ENCODE results near the gene CACNG4.

The CACNG4 gene

DNA sequence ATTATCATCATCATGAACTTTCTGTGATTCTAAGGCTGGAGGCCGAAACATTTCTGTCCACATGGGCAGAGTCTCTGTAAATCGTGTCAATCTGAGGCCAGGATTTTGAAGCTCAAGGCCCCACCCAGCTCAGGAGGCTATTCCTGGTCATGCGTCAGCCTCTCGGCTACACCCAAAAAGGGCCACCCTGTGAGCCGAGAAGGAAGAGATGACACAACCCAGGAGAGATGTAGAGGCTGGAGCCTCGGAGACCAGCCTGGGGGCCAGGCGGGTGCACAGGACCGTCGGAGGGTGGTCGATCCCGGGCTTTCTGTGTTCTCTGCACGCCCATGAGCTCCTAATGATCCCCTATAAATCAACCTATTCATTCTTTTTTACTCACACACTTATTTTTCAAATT is 78.8 kb downstream of the CACNG4 start:
- no peak for DNase-seq (ENCODE audit: low read depth)

DNA sequence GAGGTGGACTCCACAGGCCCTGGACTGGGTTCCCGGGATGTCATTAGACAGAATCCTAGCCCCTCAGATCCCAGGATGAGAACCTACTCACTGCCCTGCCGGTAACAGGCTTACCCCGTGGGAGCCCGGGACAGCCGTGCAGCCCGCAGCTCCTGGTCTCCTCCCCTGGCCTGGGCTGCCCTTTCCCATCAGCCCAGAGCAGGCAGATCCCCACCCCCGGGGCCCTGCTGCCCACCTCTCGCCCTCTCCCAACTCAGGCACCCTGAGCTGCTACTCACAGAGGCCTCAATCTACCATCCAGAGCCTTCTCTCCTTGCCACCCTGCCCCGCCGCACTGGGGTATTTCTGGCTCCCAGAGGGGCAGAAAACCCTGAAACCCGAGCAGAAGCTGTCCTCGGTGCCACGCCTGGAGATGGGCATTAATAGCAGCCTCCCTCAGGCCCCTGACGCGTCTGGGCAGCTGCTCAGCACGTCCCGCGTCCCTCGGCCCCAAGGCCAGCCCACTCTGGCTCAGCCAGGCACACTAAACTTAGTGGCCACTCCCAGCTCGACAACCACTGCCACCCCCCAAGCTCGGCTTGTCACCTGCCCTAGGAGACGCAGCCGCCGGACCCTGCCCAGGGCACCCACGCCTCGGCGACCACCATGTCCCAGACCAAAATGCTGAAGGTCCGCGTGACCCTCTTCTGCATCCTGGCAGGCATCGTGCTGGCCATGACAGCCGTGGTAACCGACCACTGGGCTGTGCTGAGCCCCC is 79.7 kb downstream of the CACNG4 start, which contains the start of gene CACNG1:
CACNG1 (plus strand) TSS at position 539 of the 757 bp plus-strand sequence; CDS start at position 646, 107 bp downstream.
- no peak for DNase-seq (ENCODE audit: low read depth)

DNA sequence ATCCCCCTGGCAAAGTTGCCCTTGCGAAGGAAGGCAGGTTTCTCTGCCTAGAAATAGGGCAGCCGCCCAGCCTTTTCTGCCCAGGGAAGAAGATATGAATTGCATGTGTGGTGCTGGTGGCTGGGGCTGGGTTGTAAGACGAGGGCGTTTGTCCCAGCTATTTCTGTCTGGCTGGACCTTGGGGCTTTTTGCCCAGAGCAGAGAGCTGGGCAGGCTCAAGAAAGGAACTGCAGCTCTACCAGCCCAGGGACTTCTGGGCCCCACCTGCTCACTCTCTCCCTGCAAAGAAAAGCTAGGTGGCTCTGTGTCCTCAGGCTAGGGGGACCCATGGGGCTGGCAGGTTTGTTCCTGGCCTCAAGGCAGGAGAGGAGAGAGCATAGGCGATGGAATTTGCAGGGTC is 80.4 kb downstream of the CACNG4 start:
- DNase-seq (ENCODE audit: low read depth) = no peak

DNA sequence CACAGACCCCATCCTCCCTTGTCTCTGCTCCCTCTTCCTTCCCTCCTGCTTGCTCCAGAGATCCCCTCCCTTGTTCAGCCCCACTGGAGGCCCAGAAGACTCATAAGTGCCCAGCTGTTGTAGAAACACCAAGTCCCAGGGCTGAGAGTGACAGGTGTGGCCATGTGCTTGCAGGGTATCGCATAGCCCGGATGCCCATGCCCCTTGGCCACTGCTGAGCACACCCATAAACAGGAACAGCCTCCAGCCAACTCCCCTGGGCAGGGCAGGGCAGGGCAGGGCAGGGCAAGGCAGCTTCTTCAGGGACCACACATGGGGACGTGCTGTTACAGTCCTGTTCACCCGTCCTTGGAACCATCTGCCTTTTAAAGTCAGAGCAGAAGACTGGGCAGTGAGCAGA is 81.9 kb downstream of the CACNG4 start:
- no peak for DNase-seq (ENCODE audit: low read depth)

DNA sequence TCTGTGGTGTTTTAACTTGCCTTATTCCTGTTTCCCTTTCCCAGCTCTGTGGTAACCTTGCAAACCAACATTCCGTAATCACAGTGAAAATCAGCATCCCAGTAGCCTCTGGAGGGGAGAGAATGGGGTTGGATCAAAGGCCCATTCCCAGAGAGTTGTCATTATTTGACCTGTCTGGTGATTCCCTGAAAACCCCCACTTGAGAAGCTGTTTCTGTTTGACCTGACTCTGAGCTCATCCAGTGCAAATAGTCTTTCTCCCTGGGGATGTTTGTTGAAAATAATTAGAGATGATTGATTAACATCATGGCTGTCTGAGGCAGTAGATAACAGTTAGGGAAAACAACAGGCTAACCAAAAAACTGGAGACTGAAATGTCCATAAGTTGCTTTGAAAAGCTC is 82.9 kb downstream of the CACNG4 start:
- no peak for DNase-seq (ENCODE audit: low read depth)

DNA sequence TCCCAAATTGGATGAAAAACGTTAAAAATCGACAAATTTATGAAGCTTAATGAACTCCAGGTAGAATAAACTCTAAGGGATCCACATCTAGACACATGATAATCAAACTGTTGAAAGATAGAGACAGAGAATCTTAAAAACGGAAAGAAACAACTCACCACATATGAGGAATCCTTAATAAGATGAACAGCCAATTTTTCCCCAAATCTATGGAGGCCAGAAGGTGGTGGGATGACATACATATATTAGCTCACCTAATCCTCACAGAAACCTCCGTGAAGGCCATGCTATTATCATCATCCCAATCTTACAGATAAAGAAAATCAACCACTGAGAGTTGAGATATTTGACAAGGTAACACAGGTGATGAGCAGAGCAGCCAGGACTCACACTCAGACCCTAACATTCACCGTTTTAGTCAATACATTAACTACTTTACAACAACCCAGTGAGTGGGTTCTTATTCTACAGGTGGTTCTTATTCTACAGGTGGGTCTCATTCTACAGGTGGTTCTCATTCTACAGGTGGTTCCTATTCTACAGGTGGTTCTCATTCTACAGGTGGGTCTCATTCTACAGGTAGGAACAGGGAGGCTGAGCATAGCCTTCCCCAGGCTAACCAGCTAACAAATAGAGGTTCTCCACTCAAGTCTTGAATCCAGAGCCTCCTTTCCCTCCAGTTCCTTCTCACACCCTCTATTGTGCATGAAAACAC is 84.7 kb downstream of the CACNG4 start:
- no peak for DNase-seq (ENCODE audit: low read depth)

DNA sequence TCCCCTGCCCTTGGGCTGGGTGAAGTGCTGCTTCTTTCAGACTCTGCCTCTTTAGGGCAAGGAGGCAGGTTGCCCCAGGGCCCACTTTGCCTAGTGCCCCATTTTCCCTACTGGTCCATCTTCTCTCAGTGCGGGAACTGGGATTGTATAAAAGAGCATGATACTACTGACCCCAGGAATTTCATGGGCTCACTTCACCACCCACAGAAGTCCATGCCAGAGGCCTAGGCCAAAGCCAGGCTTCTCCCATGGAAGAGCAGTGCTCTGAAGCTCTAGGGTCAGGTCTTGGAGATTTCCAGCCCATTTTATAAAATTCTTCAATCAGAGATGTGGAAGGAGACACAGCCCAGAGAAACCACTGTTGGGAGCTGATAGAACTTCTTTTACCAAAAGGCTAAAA is 85.6 kb downstream of the CACNG4 start:
- DNase-seq (ENCODE audit: low read depth) = no peak

DNA sequence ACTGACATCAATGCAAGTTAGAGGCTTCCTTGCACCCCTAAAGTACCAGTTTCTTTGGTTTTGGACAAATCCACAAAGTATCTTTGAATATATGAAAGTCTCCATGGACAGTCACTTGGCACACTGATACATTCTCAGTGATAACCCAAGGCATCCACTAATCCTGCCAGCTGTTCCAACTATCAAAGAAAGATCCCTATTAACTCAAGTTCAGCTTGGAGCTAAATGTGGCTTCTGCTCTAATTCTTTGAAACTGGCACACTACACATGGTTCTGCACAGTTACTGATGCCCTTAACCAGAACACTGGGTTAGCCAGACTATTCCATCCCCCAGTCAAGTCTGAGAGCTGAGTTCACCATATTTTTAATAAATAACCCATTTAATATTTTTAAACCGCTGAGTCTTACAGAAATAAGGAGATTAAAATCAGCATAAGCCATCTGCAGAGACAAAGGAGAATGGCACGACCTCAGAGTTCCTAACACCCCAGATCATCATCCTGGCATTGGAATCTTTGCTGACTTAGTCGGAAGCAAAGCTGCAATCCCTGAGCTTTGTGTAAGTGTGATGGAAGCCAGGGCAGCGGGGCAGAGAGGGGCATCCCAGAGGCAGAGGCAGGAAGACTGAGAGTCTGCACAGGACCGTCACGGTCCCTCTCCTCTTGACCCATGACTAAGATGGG is 86.1 kb downstream of the CACNG4 start:
- no peak for DNase-seq (ENCODE audit: low read depth)

DNA sequence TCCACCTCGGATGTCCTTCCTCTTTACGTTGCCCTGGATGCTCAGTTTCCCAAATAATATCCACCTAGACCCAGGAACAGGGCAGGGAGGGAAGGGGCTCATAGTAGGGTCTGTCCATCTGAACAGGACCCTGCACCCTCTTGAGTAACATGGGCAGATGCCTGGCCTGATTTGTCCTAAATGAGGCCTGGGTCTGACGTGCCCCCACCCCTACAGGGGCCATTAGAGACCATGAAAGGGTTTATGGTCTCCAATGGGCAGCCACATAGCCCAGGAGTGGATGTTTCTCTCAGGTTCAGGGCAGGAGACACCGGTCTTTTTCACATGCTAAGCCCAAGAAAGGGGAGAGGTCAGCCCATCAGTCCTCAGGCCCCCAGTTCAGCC is 86.6 kb downstream of the CACNG4 start:
- no peak for DNase-seq (ENCODE audit: low read depth)

DNA sequence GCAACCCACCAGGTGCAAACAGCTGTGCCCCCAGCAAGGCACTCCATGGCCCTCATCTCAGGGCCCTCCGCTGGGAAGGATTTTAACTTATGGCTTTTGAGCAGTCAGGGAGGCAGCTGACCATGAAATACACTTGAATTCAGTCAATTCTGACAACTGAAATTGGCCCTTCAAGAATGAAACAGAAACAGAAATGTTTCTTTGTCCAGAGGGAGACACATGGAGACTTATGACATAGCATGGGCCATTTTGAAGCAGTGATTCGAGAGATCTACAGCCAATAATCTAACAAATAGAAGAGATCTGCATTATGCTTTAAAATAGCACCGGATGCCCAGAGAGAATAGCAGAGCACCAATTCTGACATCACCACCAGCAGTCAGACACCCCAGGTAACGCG is 87.3 kb downstream of the CACNG4 start:
- no peak for DNase-seq (ENCODE audit: low read depth)

DNA sequence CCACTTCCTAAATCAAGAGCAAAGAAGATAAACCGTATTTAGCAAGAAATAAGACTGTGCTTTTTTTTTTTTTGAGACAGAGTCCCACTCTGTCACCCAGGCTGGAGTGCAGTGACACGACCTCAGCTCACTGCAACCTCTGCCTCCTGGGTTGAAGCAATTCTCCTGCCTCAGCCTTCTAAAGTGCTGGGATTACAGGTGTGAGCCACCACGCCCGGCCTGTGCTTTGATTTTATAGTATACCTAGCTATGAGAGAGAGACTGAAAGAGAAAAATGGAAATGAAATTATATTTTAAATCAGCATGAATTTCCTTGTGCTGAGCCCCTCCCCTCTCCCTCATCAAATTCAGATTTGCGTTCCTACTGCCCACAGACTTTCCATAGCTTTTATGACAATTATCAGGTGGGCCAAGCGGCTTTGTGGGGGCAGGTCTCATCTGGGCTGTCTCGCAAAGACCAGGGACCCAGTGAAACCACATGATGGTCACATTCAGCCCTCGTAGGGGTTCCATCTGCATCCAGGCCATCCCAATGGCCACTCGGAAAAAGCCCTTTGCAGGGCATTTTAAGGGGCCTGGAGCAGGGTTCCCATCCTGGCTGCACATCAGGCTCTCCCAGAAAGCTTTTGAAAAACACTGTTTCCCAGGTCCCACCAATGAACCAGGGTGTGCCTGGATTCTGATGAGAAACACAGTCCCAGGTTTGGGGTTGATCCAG is 88.4 kb downstream of the CACNG4 start:
- DNase-seq (ENCODE audit: low read depth) = no peak

DNA sequence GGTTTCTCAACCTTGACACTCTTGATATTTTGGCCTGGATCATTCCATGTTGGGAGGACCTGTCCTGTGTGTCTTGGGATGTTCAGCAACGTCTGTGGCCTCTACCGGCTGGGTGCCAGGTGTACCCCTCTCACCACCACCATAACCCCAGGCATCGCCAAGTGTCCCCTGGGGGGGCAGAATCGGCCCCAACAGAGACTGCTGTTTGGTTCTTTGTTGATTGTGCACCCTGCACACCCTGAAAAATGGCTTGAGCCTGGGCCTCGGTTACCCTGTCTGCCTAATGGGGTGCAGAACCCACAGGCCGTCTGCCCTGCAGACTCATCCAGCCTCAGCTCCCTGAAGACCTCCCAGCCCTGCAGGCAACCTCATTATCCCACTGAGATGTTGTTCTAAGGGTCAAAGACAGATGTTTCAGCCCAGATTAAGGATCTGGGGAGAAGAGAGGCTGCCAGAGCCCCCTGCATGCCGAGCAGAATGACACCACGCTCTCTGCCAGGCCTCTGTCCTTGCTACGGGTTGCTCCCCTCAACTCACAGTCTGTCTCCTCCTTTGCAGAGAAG is 89.0 kb downstream of the CACNG4 start:
- no peak for DNase-seq (ENCODE audit: low read depth)

DNA sequence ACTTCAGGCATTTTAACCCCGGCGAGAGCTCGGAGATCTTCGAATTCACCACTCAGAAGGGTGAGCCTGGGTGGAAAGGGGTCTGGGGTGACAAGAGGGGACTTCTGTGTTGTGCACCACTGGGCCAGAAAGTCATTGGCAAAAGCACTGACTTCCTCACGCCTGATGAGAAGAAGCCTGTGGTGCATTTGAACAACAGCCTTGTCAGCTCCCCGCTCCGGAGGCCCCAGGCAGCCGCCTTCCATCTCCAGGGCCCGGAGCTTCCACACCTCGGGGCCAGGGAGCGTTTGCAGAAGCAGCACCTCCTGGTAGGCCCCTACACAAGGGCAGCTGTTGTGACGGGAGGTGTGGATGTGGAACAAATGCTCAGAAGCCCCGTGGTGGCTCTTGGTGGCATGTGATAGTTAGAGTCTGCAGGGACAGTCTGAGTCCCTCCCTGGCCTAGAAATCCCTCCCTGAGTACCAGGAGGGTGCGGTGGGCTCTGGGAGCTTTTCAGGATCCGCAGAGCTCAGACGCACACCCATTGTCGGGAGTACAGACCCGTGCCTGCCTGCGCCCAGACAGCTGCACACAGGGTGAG is 89.6 kb downstream of the CACNG4 start:
- DNase-seq (ENCODE audit: low read depth) = no peak

DNA sequence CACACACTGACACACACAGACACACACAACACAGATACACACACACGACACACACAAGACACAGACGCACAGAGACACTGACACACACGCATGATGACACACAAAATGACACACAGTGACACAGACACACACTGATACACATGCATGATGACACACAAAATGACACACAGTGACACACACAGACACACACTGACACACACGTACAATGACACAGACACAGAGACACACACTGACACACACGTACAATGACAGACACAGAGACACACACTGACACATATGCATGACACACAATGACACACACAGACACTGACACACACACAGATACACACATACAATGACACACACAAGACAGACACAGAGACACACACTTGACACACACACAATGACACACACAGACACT is 90.1 kb downstream of the CACNG4 start:
- DNase-seq (ENCODE audit: low read depth) = no peak

DNA sequence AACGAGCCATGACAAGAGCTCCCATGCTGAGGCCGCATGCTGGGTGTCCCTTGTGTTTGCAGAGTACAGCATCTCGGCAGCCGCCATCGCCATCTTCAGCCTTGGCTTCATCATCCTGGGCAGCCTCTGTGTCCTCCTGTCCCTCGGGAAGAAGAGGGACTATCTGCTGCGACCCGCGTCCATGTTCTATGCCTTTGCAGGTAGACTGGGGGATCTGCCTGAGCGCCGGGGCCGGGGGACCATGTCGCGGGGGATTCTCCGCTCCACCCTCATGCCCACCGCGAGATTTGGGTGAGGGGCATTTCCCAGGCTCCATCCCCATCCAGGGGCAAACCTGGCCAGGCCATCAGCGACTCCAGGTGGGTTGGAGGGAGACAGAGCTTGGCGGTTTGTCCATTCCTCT is 90.5 kb downstream of the CACNG4 start:
- DNase-seq (ENCODE audit: low read depth) = no peak

DNA sequence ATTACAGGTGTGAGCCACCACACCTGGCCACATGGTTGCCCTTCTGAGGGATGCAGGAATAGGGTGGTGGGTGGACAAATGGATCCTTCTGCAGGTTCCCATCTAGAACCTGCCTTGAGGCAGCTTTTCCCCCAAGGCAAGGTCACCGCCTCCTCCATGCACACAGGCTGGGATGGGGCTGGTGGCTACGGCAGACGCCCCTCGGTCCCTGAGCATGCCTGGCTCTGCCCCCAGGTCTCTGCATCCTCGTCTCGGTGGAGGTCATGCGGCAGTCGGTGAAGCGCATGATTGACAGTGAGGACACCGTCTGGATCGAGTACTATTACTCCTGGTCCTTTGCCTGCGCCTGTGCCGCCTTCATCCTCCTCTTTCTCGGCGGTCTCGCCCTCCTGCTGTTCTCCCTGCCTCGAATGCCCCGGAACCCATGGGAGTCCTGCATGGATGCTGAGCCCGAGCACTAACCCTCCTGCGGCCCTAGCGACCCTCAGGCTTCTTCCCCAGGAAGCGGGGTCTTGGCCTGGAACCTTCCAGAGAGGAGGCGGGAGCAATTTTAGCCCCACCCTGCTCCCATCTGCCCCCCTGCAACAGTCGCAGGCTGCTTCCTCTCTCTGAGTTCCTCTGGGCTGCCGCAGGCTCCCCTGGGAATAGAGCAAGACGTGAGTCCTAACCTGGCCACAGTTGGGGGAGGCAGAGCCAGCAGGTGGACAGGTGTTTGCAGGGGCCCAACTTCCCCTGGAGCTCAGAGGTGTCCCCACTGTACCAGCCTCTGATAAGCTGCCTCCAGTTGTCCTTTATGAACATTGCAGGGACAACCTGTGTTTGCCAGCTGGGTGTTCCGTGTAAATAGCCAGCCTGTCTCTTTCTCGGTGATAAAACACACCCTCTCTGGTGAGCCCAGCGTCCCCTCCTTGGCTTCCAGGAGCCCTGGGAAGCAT is 91.6 kb downstream of the CACNG4 start:
- no peak for DNase-seq (ENCODE audit: low read depth)

DNA sequence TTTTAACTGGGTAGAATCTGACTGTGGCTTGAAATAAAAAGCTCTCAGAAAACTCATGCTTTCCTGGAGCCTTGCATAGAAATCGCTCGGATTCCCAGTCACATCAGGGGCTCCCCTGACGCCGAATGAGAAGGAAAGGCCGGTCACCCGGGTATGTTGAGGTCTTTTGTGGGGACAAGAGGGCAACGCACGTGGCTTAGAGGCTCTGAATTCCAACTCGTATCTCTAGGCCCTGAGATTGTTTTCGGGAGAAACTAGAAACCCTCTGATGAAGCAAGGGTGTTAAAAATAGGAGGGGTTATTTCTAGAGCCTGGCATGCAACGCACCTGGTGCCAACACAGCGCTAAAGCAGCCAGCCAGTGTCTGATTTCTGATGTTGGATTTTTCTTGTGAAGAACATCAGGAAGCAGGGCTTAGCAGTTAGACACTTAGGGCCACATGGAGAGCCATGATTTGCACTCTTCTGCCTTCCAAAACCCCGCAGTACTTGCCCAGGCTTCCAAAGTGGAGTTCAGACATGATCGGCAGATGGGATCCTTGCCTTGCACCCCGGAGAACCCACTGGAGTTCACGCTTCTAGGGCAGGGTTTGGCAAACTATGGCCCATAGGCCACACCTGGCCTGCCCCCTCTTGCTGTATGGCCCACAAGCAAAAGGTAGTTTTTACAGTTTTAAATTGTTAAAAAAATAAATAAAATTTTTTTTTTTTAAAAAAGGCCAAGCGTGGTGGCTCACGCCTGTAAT is 92.4 kb downstream of the CACNG4 start:
- no peak for DNase-seq (ENCODE audit: low read depth)

DNA sequence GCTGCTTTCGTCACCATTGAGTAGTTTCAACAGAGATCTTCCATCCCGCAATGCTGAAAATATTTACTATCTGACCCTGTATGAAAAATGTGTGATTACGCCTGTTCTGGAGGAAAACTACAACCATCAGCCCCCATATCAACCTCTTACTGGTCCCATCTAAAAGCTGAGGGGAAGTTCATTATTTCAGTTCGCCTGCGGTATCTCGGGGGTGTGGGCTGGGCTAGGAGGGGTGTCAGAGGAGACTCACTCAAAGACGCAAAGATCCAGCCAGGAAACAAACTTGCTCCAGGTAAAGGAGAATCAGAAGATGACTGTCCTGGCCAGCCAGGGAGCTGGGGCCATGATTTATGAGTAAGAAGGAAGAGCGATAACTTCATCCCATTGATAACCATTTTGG is 93.5 kb downstream of the CACNG4 start:
- no peak for DNase-seq (ENCODE audit: low read depth)

DNA sequence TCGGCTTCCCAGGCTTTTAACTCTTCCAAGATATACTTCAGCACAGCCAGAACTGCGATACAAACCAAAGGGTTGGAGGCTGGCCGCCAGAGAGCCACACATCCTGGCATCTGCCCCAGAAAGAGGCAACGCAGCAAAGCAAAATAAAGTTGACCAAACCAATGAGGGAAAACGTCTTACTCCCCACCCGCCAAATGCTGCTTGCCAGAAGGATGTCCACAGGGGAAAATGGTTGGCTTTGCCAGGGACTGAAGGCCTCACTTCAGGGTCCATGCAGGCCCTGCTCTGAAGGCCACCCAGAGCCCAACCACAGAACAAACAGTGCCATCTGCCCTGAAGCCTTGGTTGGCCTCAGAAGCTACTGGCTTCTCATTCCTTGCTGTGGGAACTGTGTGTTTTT is 94.9 kb downstream of the CACNG4 start:
- no peak for DNase-seq (ENCODE audit: low read depth)

DNA sequence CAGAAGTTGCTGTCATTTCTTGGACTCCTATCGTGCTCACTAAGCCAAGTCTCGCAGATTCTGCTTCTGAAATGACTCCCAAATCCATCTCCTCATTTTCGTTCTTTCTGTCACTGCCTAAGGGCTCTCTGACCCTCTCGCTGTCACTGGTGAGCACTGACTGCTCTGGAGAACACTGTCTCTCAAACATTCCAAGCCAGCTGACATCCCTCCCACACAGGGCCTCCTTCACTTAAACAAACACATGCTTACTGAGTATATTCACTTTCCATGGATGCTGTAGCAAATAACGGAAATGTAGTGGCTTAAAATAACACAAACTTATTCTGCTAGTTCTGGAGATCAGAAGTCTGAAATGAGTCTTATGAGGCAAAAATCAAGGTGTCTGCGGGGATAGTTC is 98.6 kb downstream of the CACNG4 start:
- no peak for DNase-seq (ENCODE audit: low read depth)

All from activated T-cell treated with anti-CD3 and anti-CD28 coated beads for 48 hours (primary cell).